NCI-H2107 treated with DMSO at 0.1 percent for 48 hours (cell line): Measurements from ENCODE around the gene NELFB.

Experiments used
- DNase-seq: peaks from one replicate; lab custom pipeline; 2025; ENCODE audit not compliant: unreplicated experiment; lab: John Stamatoyannopoulos, UW

Gene NELFB

GRCh38 chr9:137280474-137281344 lies 25.6 kb downstream of the NELFB start:
- no peak for DNase-seq

GRCh38 chr9:137281345-137282116 lies 26.4 kb downstream of the NELFB start:
- DNase-seq, result no peak

GRCh38 chr9:137286975-137287383 lies 31.9 kb downstream of the NELFB start:
- DNase-seq, result no peak

- DNase-seq, result no peak
Measured at GRCh38 chr9:137293094-137293481, 38.0 kb downstream of the NELFB start.

- DNase-seq, result no peak
Measured at GRCh38 chr9:137293482-137294090, 38.5 kb downstream of the NELFB start.

- DNase-seq, result no peak
Measured at GRCh38 chr9:137294091-137294680, 39.1 kb downstream of the NELFB start.

GRCh38 chr9:137294681-137295237 lies 39.6 kb downstream of the NELFB start:
- no peak for DNase-seq

GRCh38 chr9:137295238-137295811 lies 40.2 kb downstream of the NELFB start:
- no peak for DNase-seq

GRCh38 chr9:137295849-137296669 lies 40.9 kb downstream of the NELFB start:
- no peak for DNase-seq

GRCh38 chr9:137296670-137297664 lies 41.8 kb downstream of the NELFB start:
- DNase-seq, result no peak

- no peak for DNase-seq
Measured at GRCh38 chr9:137297966-137298365, 42.8 kb downstream of the NELFB start.

- DNase-seq, result no peak
Measured at GRCh38 chr9:137298401-137299202, 43.5 kb downstream of the NELFB start.

GRCh38 chr9:137299203-137299565 lies 44.1 kb downstream of the NELFB start:
- DNase-seq, result no peak

- no peak for DNase-seq
Measured at GRCh38 chr9:137299938-137300337, 44.8 kb downstream of the NELFB start.

GRCh38 chr9:137300567-137301080 lies 45.5 kb downstream of the NELFB start:
- no peak for DNase-seq

- DNase-seq, result no peak
Measured at GRCh38 chr9:137301081-137301947, 46.2 kb downstream of the NELFB start.

GRCh38 chr9:137302118-137302448 lies 47.0 kb downstream of the NELFB start, which contains the start of gene NRARP:
Gene NRARP, minus strand, starts transcription at chr9:137302271. Its CDS starts 343 bp downstream, at chr9:137301928.
- DNase-seq, result peak; percentile 33
